Hepatocyte (in vitro differentiated cells): ENCODE results near the gene VPS41. TPM values are rescaled to one million over a fixed set of nuclear protein-coding genes. Genes with fewer than 3 reads are reported as not detected.

ENCODE experiments used
- DNase-seq: peaks from one replicate; pipeline ENCODE4 v3.0.0-alpha.2; 2016; ENCODE audit warnings: low spot score
- H2AFZ ChIP-seq: fragments of 200-600 bp; sonication (generic); 2 replicates; pipeline ENCODE4 v1.6.0; 2016; ENCODE audit warnings: antibody characterized with exemption, mild to moderate bottlenecking
- H3K27ac ChIP-seq: fragments of 200-600 bp; sonication (generic); 2 replicates; pipeline ENCODE4 v1.5.1; 2016; ENCODE audit warnings: mild to moderate bottlenecking
- H3K27me3 ChIP-seq: fragments of 200-600 bp; sonication (generic); 2 replicates; pipeline ENCODE4 v1.6.1; 2016
- H3K36me3 ChIP-seq: fragments of 200-600 bp; sonication (generic); replicated peaks from 2 replicates; pipeline ENCODE4 v1.5.1; 2016; ENCODE audit warnings: low read depth; ENCODE audit not compliant: insufficient read depth
- H3K4me1 ChIP-seq: fragments of 200-600 bp; sonication (generic); 2 replicates; pipeline ENCODE4 v1.5.1; 2016; ENCODE audit warnings: mild to moderate bottlenecking, moderate library complexity; ENCODE audit not compliant: insufficient read depth
- H3K4me2 ChIP-seq: fragments of 200-600 bp; sonication (generic); 2 replicates; pipeline ENCODE4 v1.6.0; 2016
- H3K4me3 ChIP-seq: fragments of 200-600 bp; sonication (generic); 2 replicates; pipeline ENCODE4 v1.5.1; 2016; ENCODE audit warnings: mild to moderate bottlenecking
- H3K79me2 ChIP-seq: fragments of 200-600 bp; sonication (generic); 2 replicates; pipeline ENCODE4 v1.6.0; 2017; ENCODE audit warnings: mild to moderate bottlenecking
- H3K9me2 ChIP-seq: fragments of 200-600 bp; sonication (generic); replicated peaks from 2 replicates; pipeline ENCODE4 v1.6.0; 2017; ENCODE audit warnings: mild to moderate bottlenecking; ENCODE audit not compliant: insufficient read depth
- H3K9me3 ChIP-seq: fragments of 200-600 bp; sonication (generic); 2 replicates; pipeline ENCODE4 v1.5.1; 2016; ENCODE audit warnings: low read depth, mild to moderate bottlenecking
- H4K20me1 ChIP-seq: fragments of 200-600 bp; sonication (generic); 2 replicates; pipeline ENCODE4 v1.6.0; 2016; ENCODE audit warnings: mild to moderate bottlenecking; ENCODE audit not compliant: insufficient read depth, poor library complexity, severe bottlenecking
- CTCF ChIP-seq: fragments of 200-600 bp; sonication (generic); IDR thresholded peaks from 2 replicates; pipeline ENCODE4 v1.5.1; 2016; ENCODE audit warnings: antibody characterized with exemption, mild to moderate bottlenecking; ENCODE audit not compliant: poor library complexity
- EZH2 ChIP-seq: fragments of 200-600 bp; sonication (generic); IDR thresholded peaks from 2 replicates; pipeline ENCODE4 v1.6.1; 2016; ENCODE audit warnings: antibody characterized with exemption, mild to moderate bottlenecking, borderline replicate concordance
- EZH2phosphoT487 ChIP-seq: fragments of 200-600 bp; sonication (generic); IDR thresholded peaks from one replicate; pipeline ENCODE4 v1.6.1; 2018; ENCODE audit warnings: antibody characterized with exemption, mild to moderate bottlenecking, low read depth, moderate library complexity; ENCODE audit not compliant: unreplicated experiment, severe bottlenecking
- WGBS: methylation state at CpG from one replicate; pipeline ENCODE4 v1.1.6; 2016; ENCODE audit warnings: low lambda C conversion rate; ENCODE audit errors: missing lambda C conversion rate; 5-methylcytosine and 5-hydroxymethylcytosine counted together
- polyA plus RNA-seq: library from polyadenylated mRNA; unstranded; fragments of >200 nt; fragmentation: Nextera tagmentation; extraction: Ambion mirVana; gene quantifications from 2 replicates; pipeline ENCODE4 v1.2.1, GENCODE V29; 2016
- total RNA-seq: library from RNA; depleted of rRNA; stranded (reverse); fragments of >200 nt; gene quantifications from 2 replicates; pipeline ENCODE4 v1.2.3, GENCODE V29; 2014

VPS41 gene
- total and polyA plus RNA-seq, 2 experiments from 2014 or later: 40.1 to 70.9 TPM

DNA sequence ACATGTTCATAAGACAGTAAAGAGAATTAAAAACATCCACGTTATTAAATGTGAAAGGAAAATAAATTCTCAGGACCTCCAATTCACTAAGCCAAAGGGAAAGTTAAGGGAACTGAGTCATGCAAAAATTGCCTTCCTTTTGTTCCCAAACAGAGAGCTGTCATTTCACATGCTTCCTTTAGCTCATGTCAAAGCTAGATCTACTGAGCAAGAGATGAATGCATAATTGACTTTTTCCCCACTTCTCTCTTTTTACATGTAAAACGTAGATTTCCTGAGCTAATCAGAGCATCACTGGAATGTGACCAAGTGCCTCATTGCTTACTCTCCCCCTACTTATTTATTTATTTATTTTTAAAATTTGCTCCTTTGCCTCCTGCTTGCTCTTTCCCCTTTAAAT is 148.8 kb downstream of the VPS41 start:
- no peaks in the 10 kb centered on the region for H3K27me3 ChIP-seq
- no peak overlapping the region for H2AFZ ChIP-seq
- no peaks in the 10 kb centered on the region for H3K79me2 ChIP-seq
- no peak overlapping the region for H3K4me3 ChIP-seq
- H3K9me3 ChIP-seq: no peaks in the 10 kb centered on the region
- no peak overlapping the region for H3K27ac ChIP-seq
- H3K9me2 ChIP-seq: no peaks in the 10 kb centered on the region
- no peak overlapping the region for H3K4me2 ChIP-seq
- WGBS: 69% methylated on average over 2 of the region's 2 CpGs
- no peak for DNase-seq
- no peaks in the 10 kb centered on the region for H4K20me1 ChIP-seq
- no peaks in the 10 kb centered on the region for H3K4me1 ChIP-seq
- H3K36me3 ChIP-seq: no peaks in the 10 kb centered on the region
- no peak for TF ChIP-seq EZH2phosphoT487
- no peak for TF ChIP-seq CTCF
- no peak for TF ChIP-seq EZH2

DNA sequence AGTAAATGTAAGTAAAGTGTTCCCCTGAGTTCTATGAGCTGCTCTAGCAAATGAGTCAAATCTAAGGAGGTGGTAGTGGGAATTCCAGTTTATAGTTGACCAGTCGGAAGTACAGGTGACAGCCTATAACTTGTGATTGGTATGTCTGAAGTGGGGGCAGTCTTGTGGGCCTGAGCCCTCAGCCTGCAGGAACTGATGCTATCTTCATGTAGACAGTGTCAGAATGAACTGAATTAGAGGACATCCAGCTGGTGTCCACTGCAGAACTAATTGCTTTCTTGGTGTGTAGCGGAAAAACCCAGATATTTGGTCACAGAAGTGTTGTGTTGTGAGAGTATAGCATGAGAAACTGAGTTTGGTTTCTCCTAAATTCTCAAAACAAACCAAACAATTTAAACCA is 150.0 kb downstream of the VPS41 start:
- Histone ChIP-seq H3K27ac (no peak overlapping the region), H3K4me3 (no peak overlapping the region), H3K9me3 (no peaks in the 10 kb centered on the region), H3K79me2 (no peaks in the 10 kb centered on the region), H2AFZ (no peak overlapping the region), H4K20me1 (no peaks in the 10 kb centered on the region), H3K4me2 (no peak overlapping the region), H3K4me1 (no peaks in the 10 kb centered on the region), H3K27me3 (no peaks in the 10 kb centered on the region), H3K36me3 (no peaks in the 10 kb centered on the region), H3K9me2 (no peaks in the 10 kb centered on the region)
- 97% methylated on average over 2 of the region's 2 CpGs for WGBS
- no peak for DNase-seq
- TF ChIP-seq EZH2 (no peak), EZH2phosphoT487 (no peak), CTCF (no peak)

DNA sequence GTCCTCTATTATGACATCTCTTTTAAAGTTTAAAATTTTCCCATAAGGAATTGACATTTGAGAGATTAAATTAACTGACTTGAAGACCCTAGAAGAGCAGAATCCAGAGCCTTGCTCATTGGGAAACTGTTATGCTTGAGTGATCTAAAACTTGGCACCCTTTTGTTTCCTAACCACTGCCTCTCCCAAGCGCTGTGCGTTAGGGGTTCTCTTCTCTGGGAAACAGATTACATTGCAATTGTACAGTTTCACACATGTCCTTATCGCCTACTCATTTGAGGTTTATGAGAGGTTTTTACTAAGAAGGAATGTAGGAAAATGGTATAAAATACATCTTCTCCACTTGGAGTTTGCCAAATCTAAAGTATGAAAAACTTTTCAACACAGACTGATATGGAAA is 151.1 kb downstream of the VPS41 start:
- no peaks in the 10 kb centered on the region for H3K4me1 ChIP-seq
- WGBS: 94% methylated on average over 3 of the region's 3 CpGs
- no peaks in the 10 kb centered on the region for H3K27me3 ChIP-seq
- H3K36me3 ChIP-seq: no peaks in the 10 kb centered on the region
- H3K27ac ChIP-seq: no peak overlapping the region
- H2AFZ ChIP-seq: no peak overlapping the region
- H3K4me2 ChIP-seq: no peak overlapping the region
- no peaks in the 10 kb centered on the region for H4K20me1 ChIP-seq
- TF ChIP-seq CTCF (no peak), EZH2 (no peak), EZH2phosphoT487 (no peak)
- no peak for DNase-seq
- H3K9me2 ChIP-seq: no peaks in the 10 kb centered on the region
- no peaks in the 10 kb centered on the region for H3K79me2 ChIP-seq
- H3K4me3 ChIP-seq: no peak overlapping the region
- H3K9me3 ChIP-seq: no peaks in the 10 kb centered on the region

GRCh38 chr7:38756521-38756920 is 152.5 kb downstream of the VPS41 start:
- DNase-seq: no peak
- Histone ChIP-seq H3K27me3 (no peaks in the 10 kb centered on the region), H3K4me2 (no peak overlapping the region), H3K4me1 (no peaks in the 10 kb centered on the region), H3K36me3 (no peaks in the 10 kb centered on the region), H2AFZ (no peak overlapping the region), H3K27ac (no peak overlapping the region), H3K9me2 (no peaks in the 10 kb centered on the region), H3K4me3 (no peak overlapping the region), H3K9me3 (no peaks in the 10 kb centered on the region), H4K20me1 (no peaks in the 10 kb centered on the region), H3K79me2 (no peaks in the 10 kb centered on the region)
- TF ChIP-seq EZH2phosphoT487 (no peak), EZH2 (no peak)
- 95% methylated on average over 5 of the region's 5 CpGs for WGBS
